Stomach smooth muscle (tissue), 2 donors: ENCODE measurements around the gene HTR1D.
"Not testable (repeated sequence)": the region's sequence is repeated elsewhere in the genome, so short reads cannot be mapped to it uniquely, and the experiment has no call there.

Experiments
- H3K27ac ChIP-seq: one replicate; pipeline ENCODE4 v1.7.0; 2013; ENCODE audit warnings: mild to moderate bottlenecking, low read length, inconsistent platforms
- H3K27me3 ChIP-seq, 2 donors: one replicate each; pipeline ENCODE4 v1.7.0; 2013; ENCODE audit warnings: low read length in 2 of 2; ENCODE audit not compliant: insufficient read depth in 2 of 2, control insufficient read depth in 1 of 2
- H3K36me3 ChIP-seq, 2 donors: one replicate each; pipeline ENCODE4 v1.7.0; 2013; ENCODE audit warnings: low read length in 2 of 2; ENCODE audit not compliant: control insufficient read depth in 2 of 2, insufficient read depth in 2 of 2
- H3K4me1 ChIP-seq: one replicate; pipeline ENCODE4 v1.7.0; 2013; ENCODE audit warnings: low read length; ENCODE audit not compliant: control insufficient read depth, insufficient read depth
- H3K4me3 ChIP-seq, 2 donors: one replicate each; pipeline ENCODE4 v1.7.0; 2013; ENCODE audit warnings: low read length in 2 of 2
- H3K9ac ChIP-seq, 2 donors: one replicate each; pipeline ENCODE4 v1.7.0; 2013; ENCODE audit warnings: low read length in 2 of 2, mild to moderate bottlenecking in 1 of 2
- H3K9me3 ChIP-seq, 2 donors: one replicate each; pipeline ENCODE4 v1.7.0; 2013; ENCODE audit warnings: low read length in 2 of 2; ENCODE audit not compliant: control insufficient read depth in 2 of 2
- donor health status: healthy.
- donor health status: Pancreatic carcinoma.

HTR1D gene

GRCh38 chr1:23200883-23201282, 16.4 kb downstream of the HTR1D start:
- Histone ChIP-seq H3K36me3 (no peaks in the 10 kb centered on the region), H3K27me3 (peaks cover 0 to 2% of the 10 kb centered on the region in 2 donors), H3K4me3 (no peak overlapping the region), H3K27ac (no peak overlapping the region), H3K9ac (no peak overlapping the region), H3K4me1 (no peaks in the 10 kb centered on the region), H3K9me3 (no peaks in the 10 kb centered on the region)

DNA sequence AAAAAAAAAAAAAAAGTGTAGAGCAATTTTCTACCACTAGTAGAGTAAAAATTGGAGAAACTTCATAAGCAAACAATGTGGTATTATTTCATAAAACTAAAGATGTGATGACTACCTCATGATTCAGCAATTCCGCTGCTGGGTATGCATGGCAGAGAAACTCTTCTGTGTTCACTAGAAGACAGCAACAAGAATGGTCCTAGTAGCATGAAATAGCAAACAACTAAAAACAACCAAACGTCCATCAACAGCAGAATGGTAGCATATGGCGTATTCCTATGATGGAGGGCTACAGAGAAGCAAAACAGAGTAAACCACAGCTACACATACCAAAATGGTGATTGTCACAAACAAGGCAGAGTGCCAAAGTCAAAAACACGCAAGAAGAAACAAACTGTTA, 18.9 kb downstream of the HTR1D start:
- Histone ChIP-seq H3K36me3 (no peaks in the 10 kb centered on the region), H3K9me3 (no peaks in the 10 kb centered on the region), H3K27ac (no peak overlapping the region), H3K27me3 (peaks cover 2 to 3% of the 10 kb centered on the region in 2 donors), H3K4me1 (no peaks in the 10 kb centered on the region), H3K9ac (no peak overlapping the region), H3K4me3 (no peak overlapping the region)

DNA sequence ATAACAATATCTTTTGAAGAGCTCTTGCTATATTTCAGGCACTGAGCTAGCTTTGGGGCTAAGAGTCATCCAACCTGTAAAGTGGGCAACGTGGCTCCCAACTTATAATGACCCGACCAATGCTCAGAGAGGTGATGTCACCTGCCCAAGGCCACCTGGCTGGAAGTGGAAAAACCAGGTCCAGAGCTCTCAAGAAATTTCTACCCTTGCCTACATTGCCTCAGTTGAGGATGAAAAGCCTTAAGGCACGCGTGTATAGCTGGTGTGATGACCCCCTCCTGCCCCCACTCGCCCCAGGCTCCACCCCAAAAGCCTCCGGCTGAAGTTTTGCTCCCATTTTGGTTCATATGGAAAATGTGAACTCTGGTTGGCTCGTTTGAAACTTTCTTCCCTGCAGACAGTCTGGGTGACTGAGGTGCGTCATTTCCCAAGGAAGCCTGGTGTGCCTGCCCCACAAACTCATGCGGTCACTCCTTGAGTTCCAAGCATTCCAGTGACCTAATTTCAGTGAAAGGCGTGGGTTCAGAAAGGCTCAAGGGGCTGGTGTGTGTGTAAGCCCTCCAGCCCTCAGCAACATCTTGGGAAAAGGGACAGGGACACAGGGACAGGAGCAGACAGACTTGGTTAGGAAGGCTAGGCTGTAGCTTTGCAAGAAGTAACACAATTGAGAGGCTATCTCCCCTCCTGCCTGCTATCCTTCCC, 20.5 kb downstream of the HTR1D start:
- Histone ChIP-seq H3K9ac (no peak overlapping the region), H3K4me1 (no peaks in the 10 kb centered on the region), H3K27me3 (peaks cover 2 to 3% of the 10 kb centered on the region in 2 donors), H3K36me3 (no peaks in the 10 kb centered on the region), H3K27ac (no peak overlapping the region), H3K4me3 (no peak overlapping the region), H3K9me3 (no peaks in the 10 kb centered on the region)

GRCh38 chr1:23194119-23194984, 22.9 kb downstream of the HTR1D start:
- no peaks in the 10 kb centered on the region for H3K4me1 ChIP-seq
- H3K27ac ChIP-seq = no peak overlapping the region
- H3K4me3 ChIP-seq = no peak overlapping the region
- no peaks in the 10 kb centered on the region for H3K36me3 ChIP-seq
- peaks cover 2 to 3% of the 10 kb centered on the region in 2 donors for H3K27me3 ChIP-seq
- no peak overlapping the region for H3K9ac ChIP-seq
- no peaks in the 10 kb centered on the region for H3K9me3 ChIP-seq

- Histone ChIP-seq H3K27me3 (peaks cover 2 to 3% of the 10 kb centered on the region in 2 donors), H3K27ac (no peak overlapping the region)
Observed at GRCh38 chr1:23193391-23194118, 23.7 kb downstream of the HTR1D start.

DNA sequence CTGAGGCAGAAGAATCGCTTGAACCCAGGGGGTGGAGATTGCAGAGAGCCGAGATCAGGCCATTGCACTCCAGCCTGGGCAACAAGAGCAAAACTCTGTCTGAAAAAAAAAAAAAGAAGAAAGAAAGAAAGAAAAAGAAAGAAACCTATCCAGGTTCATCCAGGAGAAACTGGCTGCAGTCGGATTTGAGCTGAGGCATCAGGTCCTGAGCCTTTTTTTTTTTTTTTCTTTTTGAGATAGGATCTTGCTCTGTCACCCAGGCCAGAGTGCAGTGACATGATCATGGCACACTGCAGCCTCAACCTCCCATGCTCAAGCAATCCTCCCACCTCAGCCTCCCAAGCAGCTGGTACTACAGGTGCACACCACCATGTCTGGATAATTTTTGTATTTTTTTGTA, 26.1 kb downstream of the HTR1D start:
- Histone ChIP-seq H3K4me1 (no peaks in the 10 kb centered on the region), H3K27ac (no peak overlapping the region), H3K27me3 (peaks cover 2 to 3% of the 10 kb centered on the region in 2 donors), H3K4me3 (no peak overlapping the region), H3K9me3 (no peaks in the 10 kb centered on the region), H3K36me3 (no peaks in the 10 kb centered on the region), H3K9ac (no peak overlapping the region)

More at GRCh38 chr1:23193391-23194118, 23.7 kb downstream of the HTR1D start:
- Histone ChIP-seq H3K9ac (no peak overlapping the region), H3K9me3 (no peaks in the 10 kb centered on the region), H3K4me3 (no peak overlapping the region), H3K4me1 (no peaks in the 10 kb centered on the region), H3K36me3 (no peaks in the 10 kb centered on the region)

DNA sequence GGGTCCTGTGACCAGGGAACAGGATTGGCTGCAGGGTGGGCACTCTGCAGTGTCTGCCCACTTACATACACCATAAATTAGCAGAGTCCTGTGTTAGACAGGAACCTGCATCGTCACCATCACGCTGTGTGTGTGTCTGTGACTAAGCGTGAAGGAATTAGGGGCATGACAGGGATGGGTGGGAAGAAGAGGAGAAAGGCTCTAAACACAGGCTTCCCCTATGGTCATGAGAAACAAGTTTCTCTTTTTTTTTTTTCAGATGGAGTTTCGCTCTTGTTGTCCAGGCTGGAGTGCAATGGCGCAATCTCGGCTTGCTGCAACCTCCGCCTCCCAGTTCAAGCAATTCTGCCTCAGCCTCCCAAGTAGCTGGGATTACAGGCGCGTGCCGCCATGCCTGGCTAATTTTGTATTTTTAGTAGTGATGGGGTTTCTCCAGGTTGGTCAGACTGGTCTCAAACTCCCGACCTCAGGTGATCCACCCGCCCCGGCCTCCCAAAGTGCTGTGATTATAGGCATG, 28.3 kb downstream of the HTR1D start:
- not testable (repeated sequence) for H3K27ac ChIP-seq, H3K4me1 ChIP-seq, H3K9me3 ChIP-seq, H3K9ac ChIP-seq, H3K36me3 ChIP-seq, H3K4me3 ChIP-seq, H3K27me3 ChIP-seq

DNA sequence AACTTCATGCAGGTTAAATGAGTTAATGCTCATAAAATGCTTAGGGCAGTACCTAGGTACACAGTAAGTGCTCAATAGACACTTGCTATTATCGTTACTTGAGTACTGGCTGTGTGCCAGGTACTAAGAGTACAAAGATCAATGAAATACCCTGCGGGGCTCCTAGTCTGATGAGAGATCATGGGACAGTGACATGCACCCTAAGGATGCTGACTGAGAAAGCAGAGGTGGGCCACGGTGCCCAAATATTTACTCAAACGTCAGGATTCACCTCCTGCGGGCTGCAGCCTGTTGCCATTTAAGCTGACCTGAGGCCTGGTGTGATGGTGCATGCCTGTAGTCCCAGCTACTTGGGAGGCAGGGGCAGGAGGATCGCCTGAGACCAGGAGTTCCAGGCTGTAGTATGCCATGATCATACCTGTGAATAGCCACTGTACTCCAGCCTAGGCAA, 28.8 kb downstream of the HTR1D start:
- no peak overlapping the region for H3K4me3 ChIP-seq
- H3K9ac ChIP-seq = no peak overlapping the region
- peaks cover 0 to under 1% of the 10 kb centered on the region in 2 donors for H3K27me3 ChIP-seq
- no peaks in the 10 kb centered on the region for H3K9me3 ChIP-seq
- peaks cover 4% of the 10 kb centered on the region for H3K4me1 ChIP-seq
- no peaks in the 10 kb centered on the region for H3K36me3 ChIP-seq
- no peak overlapping the region for H3K27ac ChIP-seq

DNA sequence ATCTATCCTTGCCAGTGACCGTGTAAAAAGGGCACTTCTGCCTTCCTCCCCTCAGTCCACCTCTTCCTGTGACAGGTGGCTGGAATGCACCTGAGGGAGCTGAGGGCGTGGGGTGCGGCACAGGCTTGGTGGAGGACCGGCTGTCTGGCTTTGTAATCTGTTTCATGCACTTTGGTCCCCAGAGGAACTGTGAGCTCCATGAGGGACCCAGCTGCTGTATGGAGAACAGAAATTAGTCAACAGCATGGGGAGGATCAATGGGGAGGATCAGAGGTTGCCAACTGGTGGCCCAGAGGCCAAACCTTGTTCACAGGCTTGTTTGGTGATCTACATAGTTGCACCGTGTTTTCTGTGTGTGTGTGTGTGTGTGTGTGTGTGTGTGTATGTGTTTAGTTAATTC, 29.7 kb downstream of the HTR1D start:
- H3K4me3 ChIP-seq = no peak overlapping the region

GRCh38 chr1:23185381-23185780, 31.9 kb downstream of the HTR1D start:
- no peak overlapping the region for H3K9ac ChIP-seq
- H3K4me3 ChIP-seq = no peak overlapping the region
- no peaks in the 10 kb centered on the region for H3K9me3 ChIP-seq
- H3K27me3 ChIP-seq = no peaks in the 10 kb centered on the region
- H3K27ac ChIP-seq = no peak overlapping the region
- H3K36me3 ChIP-seq = no peaks in the 10 kb centered on the region
- peaks cover 4% of the 10 kb centered on the region for H3K4me1 ChIP-seq

More for the DNA sequence above, 29.7 kb downstream of the HTR1D start:
- Histone ChIP-seq H3K4me1 (peaks cover 4% of the 10 kb centered on the region), H3K9me3 (no peaks in the 10 kb centered on the region), H3K9ac (no peak overlapping the region), H3K27ac (no peak overlapping the region), H3K27me3 (no peaks in the 10 kb centered on the region), H3K36me3 (no peaks in the 10 kb centered on the region)
